GM12892 (cell line): ENCODE results near the gene GALNTL6.

Experiments
- DNase-seq: peaks from one replicate; pipeline ENCODE4 v3.0.0; 2011; ENCODE audit not compliant: insufficient read length
- FAIRE-seq: peaks from 2 replicates; lab custom pipeline; 2011; peaks lifted over from hg19 to GRCh38; lab: Jason Lieb, UNC
- POLR2A ChIP-seq: IDR thresholded peaks from 2 replicates; pipeline ENCODE4 v1.6.1; 2011; ENCODE audit warnings: low read depth, low read length, control low read depth
- POLR2AphosphoS5 ChIP-seq: IDR thresholded peaks from 2 replicates; pipeline ENCODE4 v1.6.1; 2011; ENCODE audit warnings: low read depth, low read length, control low read depth
- TAF1 ChIP-seq: IDR thresholded peaks from 2 replicates; pipeline ENCODE4 v1.6.1; 2011; ENCODE audit warnings: low read depth, mild to moderate bottlenecking, control low read depth, low read length, borderline replicate concordance

Gene GALNTL6

GRCh38 chr4:172095161-172095560 is 282.0 kb downstream of the GALNTL6 start:
- DNase-seq (no peak), FAIRE-seq (no peak)
- no peak for TF ChIP-seq POLR2AphosphoS5
- no peak for TF ChIP-seq POLR2A
- TF ChIP-seq TAF1 = no peak

- no peak for FAIRE-seq
- TF ChIP-seq TAF1 (no peak), POLR2A (no peak), POLR2AphosphoS5 (no peak)
- no peak for DNase-seq
Observed at GRCh38 chr4:172096786-172097185, 283.6 kb downstream of the GALNTL6 start.

- no peak for FAIRE-seq
- no peak for TF ChIP-seq POLR2AphosphoS5
- TF ChIP-seq POLR2A = no peak
- no peak for DNase-seq
Observed at GRCh38 chr4:172099376-172099775, 286.2 kb downstream of the GALNTL6 start.

- no peak for TF ChIP-seq POLR2AphosphoS5
- no peak for DNase-seq
- no peak for FAIRE-seq
Observed at GRCh38 chr4:172103456-172103855, 290.3 kb downstream of the GALNTL6 start.

GRCh38 chr4:172104539-172104938 is 291.3 kb downstream of the GALNTL6 start:
- DNase-seq (no peak), FAIRE-seq (no peak)
- no peak for TF ChIP-seq POLR2A
- no peak for TF ChIP-seq POLR2AphosphoS5
- no peak for TF ChIP-seq TAF1

GRCh38 chr4:172105918-172106317 is 292.7 kb downstream of the GALNTL6 start:
- TF ChIP-seq POLR2AphosphoS5 (no peak), TAF1 (no peak), POLR2A (no peak)
- FAIRE-seq (no peak), DNase-seq (no peak)

- FAIRE-seq (no peak), DNase-seq (no peak)
- TF ChIP-seq TAF1 = no peak
- no peak for TF ChIP-seq POLR2A
- no peak for TF ChIP-seq POLR2AphosphoS5
Observed at GRCh38 chr4:172109466-172109865, 296.3 kb downstream of the GALNTL6 start.

DNA sequence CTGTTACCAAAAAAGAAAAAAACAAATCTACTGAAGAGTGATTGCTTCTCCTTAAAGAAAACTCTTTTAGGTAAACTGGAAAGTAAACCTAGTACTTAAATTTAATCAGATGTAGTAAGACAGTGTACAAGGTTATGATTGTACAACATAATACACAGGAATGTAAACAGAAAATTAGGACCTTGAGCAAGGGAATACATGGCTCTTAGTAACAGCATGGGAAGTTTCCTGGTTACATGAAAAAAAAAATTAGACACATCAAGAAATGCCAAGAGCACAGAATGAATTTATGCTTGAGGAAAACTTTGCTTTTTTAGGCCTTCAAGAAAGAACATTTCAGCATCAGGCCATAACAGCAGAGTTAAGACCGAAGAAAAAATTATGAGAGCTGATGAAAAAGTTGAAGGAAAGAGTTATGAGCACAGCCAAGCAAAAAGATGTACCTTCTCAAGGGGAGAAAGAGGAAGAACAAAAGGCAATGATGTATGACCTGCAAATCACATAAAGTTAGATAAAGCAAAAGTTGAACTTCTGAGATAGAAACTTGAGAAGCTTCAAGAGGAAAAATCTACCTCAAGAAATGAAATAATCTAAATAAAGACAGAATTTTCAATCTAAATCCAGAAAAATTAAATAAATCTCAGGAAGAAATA is 311.6 kb downstream of the GALNTL6 start:
- TF ChIP-seq POLR2A = no peak
- no peak for TF ChIP-seq TAF1
- TF ChIP-seq POLR2AphosphoS5 = no peak
- no peak for DNase-seq
- FAIRE-seq = no peak

GRCh38 chr4:172125443-172125842 is 312.2 kb downstream of the GALNTL6 start:
- no peak for DNase-seq
- TF ChIP-seq POLR2A (no peak), TAF1 (no peak), POLR2AphosphoS5 (no peak)
- FAIRE-seq = no peak

DNA sequence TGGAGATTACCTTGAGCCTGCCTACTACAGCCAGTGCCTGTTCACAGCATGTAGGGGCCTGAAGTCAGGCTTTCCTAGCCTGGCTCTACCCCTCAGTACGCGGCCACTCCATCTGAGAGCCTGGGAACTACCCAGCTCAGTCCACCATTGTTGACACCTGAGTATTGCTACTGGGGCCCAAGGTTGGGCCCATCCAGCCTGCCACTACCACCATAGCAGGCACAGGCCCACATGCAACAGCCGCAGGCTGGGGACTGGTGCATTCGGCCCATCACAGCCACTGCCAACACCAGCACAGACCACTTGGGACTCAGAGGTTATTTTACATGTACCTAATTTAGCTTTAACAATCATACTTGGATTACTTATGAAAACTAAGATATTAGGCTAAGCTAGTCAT is 314.0 kb downstream of the GALNTL6 start:
- FAIRE-seq = no peak
- TF ChIP-seq TAF1 (no peak), POLR2A (no peak), POLR2AphosphoS5 (no peak)
- no peak for DNase-seq

DNA sequence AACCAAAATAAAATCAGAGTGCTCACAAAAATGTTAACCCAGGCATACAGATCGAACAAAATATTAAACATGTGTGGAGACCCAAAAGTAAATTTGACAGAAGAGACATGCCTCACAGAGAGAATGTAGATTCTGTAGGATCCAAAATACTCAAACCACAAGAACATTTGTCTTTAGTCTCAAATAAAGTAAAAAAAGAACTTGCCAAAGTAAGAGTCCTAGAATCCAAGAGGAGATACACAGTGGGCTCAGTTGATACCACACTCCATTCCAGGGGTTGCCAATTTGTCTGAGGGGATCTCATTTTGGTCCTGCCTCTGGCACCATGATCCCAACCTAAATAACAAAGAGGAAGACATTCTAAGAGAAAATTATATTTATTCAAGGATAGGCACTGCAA is 316.4 kb downstream of the GALNTL6 start:
- no peak for DNase-seq
- TF ChIP-seq POLR2A = no peak
- TF ChIP-seq POLR2AphosphoS5 = no peak
- no peak for TF ChIP-seq TAF1
- no peak for FAIRE-seq

GRCh38 chr4:172134521-172134920 is 321.3 kb downstream of the GALNTL6 start:
- DNase-seq (no peak), FAIRE-seq (no peak)
- no peak for TF ChIP-seq POLR2AphosphoS5
- TF ChIP-seq TAF1 = no peak
- TF ChIP-seq POLR2A = no peak
